Trophoblast cell (in vitro differentiated cells and primary cell): ENCODE data around the gene OAF.

Experiments
- DNase-seq, 2 donors: peaks; one replicate each; pipeline ENCODE4 v3.0.0-alpha.2; 2016
- H2AFZ ChIP-seq: 2 replicates; pipeline ENCODE4 v1.6.1; 2013; ENCODE audit warnings: low read length, moderate library complexity, mild to moderate bottlenecking; ENCODE audit not compliant: insufficient read depth, poor library complexity
- H2AK5ac ChIP-seq: 2 replicates; pipeline ENCODE4 v1.6.1; 2013; ENCODE audit warnings: mild to moderate bottlenecking, low read length
- H2BK120ac ChIP-seq: 2 replicates; pipeline ENCODE4 v1.6.1; 2013; ENCODE audit warnings: low read length, mild to moderate bottlenecking, moderate library complexity; ENCODE audit not compliant: insufficient read depth, poor library complexity
- H2BK12ac ChIP-seq: 2 replicates; pipeline ENCODE4 v1.6.1; 2013; ENCODE audit warnings: mild to moderate bottlenecking, low read length, moderate library complexity
- H2BK5ac ChIP-seq: 2 replicates; pipeline ENCODE4 v1.6.1; 2013; ENCODE audit warnings: low read length, low read depth, moderate library complexity, mild to moderate bottlenecking; ENCODE audit not compliant: poor library complexity
- H3K14ac ChIP-seq: 2 replicates; pipeline ENCODE4 v1.6.1; 2013; ENCODE audit warnings: mild to moderate bottlenecking, low read length
- H3K18ac ChIP-seq: 2 replicates; pipeline ENCODE4 v1.6.1; 2013; ENCODE audit warnings: mild to moderate bottlenecking, low read length
- H3K23ac ChIP-seq: 2 replicates; pipeline ENCODE4 v1.6.1; 2013; ENCODE audit warnings: low read length
- H3K27ac ChIP-seq: 2 replicates; pipeline ENCODE4 v1.5.1; 2013; ENCODE audit warnings: low read depth, mild to moderate bottlenecking, inconsistent platforms, low read length, moderate library complexity
- H3K27me3 ChIP-seq: 2 replicates; pipeline ENCODE4 v1.6.1; 2013; ENCODE audit warnings: inconsistent platforms, mild to moderate bottlenecking, low read length, moderate library complexity; ENCODE audit not compliant: insufficient read depth
- H3K36me3 ChIP-seq, 2 experiments: 1 replicate in 1 of 2; 2 replicates in 1 of 2; pipeline ENCODE4 v1.6.1; 2013; ENCODE audit warnings: low read length in 2 of 2, mild to moderate bottlenecking in 2 of 2, moderate library complexity in 1 of 2; ENCODE audit not compliant: insufficient read depth in 2 of 2, control insufficient read depth in 1 of 2
- H3K4ac ChIP-seq: 2 replicates; pipeline ENCODE4 v1.6.1; 2013; ENCODE audit warnings: low read depth, mild to moderate bottlenecking, low read length, moderate library complexity
- H3K4me1 ChIP-seq, 2 experiments: 1 replicate in 1 of 2; 2 replicates in 1 of 2; pipeline ENCODE4 v1.6.1; 2013; ENCODE audit warnings: low read length in 2 of 2, mild to moderate bottlenecking in 2 of 2, moderate library complexity in 1 of 2; ENCODE audit not compliant: insufficient read depth in 2 of 2, control insufficient read depth in 1 of 2
- H3K4me2 ChIP-seq: 2 replicates; pipeline ENCODE4 v1.6.1; 2013; ENCODE audit warnings: inconsistent platforms, mild to moderate bottlenecking, low read length, moderate library complexity
- H3K4me3 ChIP-seq: 2 replicates; pipeline ENCODE4 v1.5.1; 2013; ENCODE audit warnings: mild to moderate bottlenecking, low read depth, low read length, inconsistent platforms
- H3K79me1 ChIP-seq: one replicate; pipeline ENCODE4 v1.6.1; 2013; ENCODE audit warnings: low read length
- H3K79me2 ChIP-seq: 2 replicates; pipeline ENCODE4 v1.6.1; 2013; ENCODE audit warnings: low read length, mild to moderate bottlenecking; ENCODE audit not compliant: control insufficient read depth, insufficient read depth, poor library complexity
- H3K9ac ChIP-seq: 2 replicates; pipeline ENCODE4 v1.6.1; 2013; ENCODE audit warnings: mild to moderate bottlenecking, low read length
- H3K9me3 ChIP-seq: 2 replicates; pipeline ENCODE4 v1.6.1; 2013; ENCODE audit warnings: low read depth, mild to moderate bottlenecking, control low read depth, inconsistent platforms, low read length; ENCODE audit not compliant: insufficient read depth
- H4K12ac ChIP-seq: 2 replicates; pipeline ENCODE4 v1.6.1; 2013; ENCODE audit warnings: low read depth, mild to moderate bottlenecking, low read length, moderate library complexity
- H4K8ac ChIP-seq: 2 replicates; pipeline ENCODE4 v1.6.1; 2013; ENCODE audit warnings: low read depth, mild to moderate bottlenecking, low read length, moderate library complexity
- H4K91ac ChIP-seq: one replicate; pipeline ENCODE4 v1.6.1; 2013; ENCODE audit warnings: low read depth, mild to moderate bottlenecking, low read length, moderate library complexity
- whole genome bisulfite sequencing: extraction: QIAGEN DNeasy Blood & Tissue Kit; methylation state at CpG from one replicate; pipeline ENCODE4 v1.1.7; 2013; ENCODE audit warnings: missing lambda C conversion rate; ENCODE audit not compliant: insufficient read length, insufficient coverage; ENCODE audit errors: extremely low coverage; 5-methylcytosine and 5-hydroxymethylcytosine counted together

The OAF gene

DNA sequence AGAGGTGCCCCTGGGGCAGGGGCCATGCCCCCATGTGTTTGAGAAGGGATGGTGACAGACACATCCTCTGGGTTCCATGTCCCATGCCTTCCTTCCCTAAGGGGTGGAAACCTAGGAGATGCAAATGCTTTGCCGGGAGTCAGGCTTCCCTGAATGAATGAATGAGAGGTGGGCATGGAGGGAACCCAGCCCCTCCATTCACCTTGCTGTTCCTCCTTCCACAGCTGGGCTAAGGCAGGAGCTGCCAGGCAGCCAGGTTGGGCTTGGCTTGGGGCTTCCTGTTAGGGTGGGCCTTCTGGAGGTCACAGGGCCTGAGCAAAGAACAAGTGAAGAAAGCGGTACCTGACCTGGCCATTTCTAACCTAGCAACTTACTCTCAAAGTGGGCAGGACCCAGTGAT lies 30.0 kb downstream of the OAF start:
- Histone ChIP-seq H3K27ac (no peak overlapping the region), H3K79me1 (peaks cover under 1% of the 10 kb centered on the region), H2BK120ac (no peak overlapping the region), H3K9me3 (peaks cover 2% of the 10 kb centered on the region), H2BK5ac (no peak overlapping the region), H3K23ac (no peak overlapping the region), H3K4me2 (no peak overlapping the region), H3K4me3 (peak overlapping the region; percentile 21), H3K14ac (no peak overlapping the region), H4K12ac (no peak overlapping the region), H2AFZ (no peak overlapping the region), H4K8ac (no peak overlapping the region), H3K4me1 (peaks cover 5 to 6% of the 10 kb centered on the region in 2 experiments), H3K18ac (no peak overlapping the region), H2AK5ac (no peak overlapping the region), H3K9ac (no peak overlapping the region), H3K36me3 (no peaks in the 10 kb centered on the region), H3K4ac (no peak overlapping the region), H3K27me3 (peaks cover 17% of the 10 kb centered on the region), H2BK12ac (no peak overlapping the region), H3K79me2 (no peaks in the 10 kb centered on the region), H4K91ac (no peak overlapping the region)
- no CpG with 5 or more reads among the region's 2 CpGs for WGBS
- DNase-seq = no peak

GRCh38 chr11:120241277-120241676 lies 30.4 kb downstream of the OAF start:
- DNase-seq = no peak
- WGBS = no CpG with 5 or more reads among the region's 7 CpGs
- H3K23ac ChIP-seq = no peak overlapping the region
- H3K9me3 ChIP-seq = peaks cover 2% of the 10 kb centered on the region
- H4K12ac ChIP-seq = no peak overlapping the region
- H4K91ac ChIP-seq = no peak overlapping the region
- H3K36me3 ChIP-seq = no peaks in the 10 kb centered on the region
- H3K4me1 ChIP-seq = peaks cover 4% of the 10 kb centered on the region in 2 experiments
- no peak overlapping the region for H2BK12ac ChIP-seq
- H3K9ac ChIP-seq = no peak overlapping the region
- H2BK120ac ChIP-seq = no peak overlapping the region
- H3K27ac ChIP-seq = no peak overlapping the region
- H3K4me3 ChIP-seq = no peak overlapping the region
- no peak overlapping the region for H2BK5ac ChIP-seq
- H3K4me2 ChIP-seq = no peak overlapping the region
- no peak overlapping the region for H2AFZ ChIP-seq
- no peak overlapping the region for H4K8ac ChIP-seq
- H3K14ac ChIP-seq = no peak overlapping the region
- no peak overlapping the region for H3K4ac ChIP-seq
- no peak overlapping the region for H2AK5ac ChIP-seq
- H3K79me1 ChIP-seq = no peaks in the 10 kb centered on the region
- H3K79me2 ChIP-seq = no peaks in the 10 kb centered on the region
- H3K27me3 ChIP-seq = peaks cover 17% of the 10 kb centered on the region
- H3K18ac ChIP-seq = no peak overlapping the region

DNA sequence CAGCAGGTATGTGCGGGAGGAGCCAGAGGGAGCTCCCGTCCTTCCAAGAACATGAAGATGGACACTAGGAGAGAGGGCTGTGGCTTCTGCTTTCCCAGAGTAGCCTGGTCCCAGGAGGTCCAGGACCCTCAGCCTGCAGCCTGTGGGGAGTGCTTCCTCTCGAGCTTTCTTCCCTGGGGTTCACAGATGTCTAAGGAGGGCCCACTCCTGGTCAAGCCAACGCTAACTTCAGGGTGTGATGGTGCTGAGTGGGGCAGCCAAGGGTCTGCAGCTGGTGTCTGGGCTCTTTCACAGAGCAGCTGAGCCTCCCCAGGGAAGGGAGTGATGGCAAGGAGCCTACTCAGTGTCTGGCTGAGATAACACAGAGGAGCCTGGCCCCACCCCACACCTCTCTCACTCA lies 32.4 kb downstream of the OAF start:
- Histone ChIP-seq H3K4me3 (no peak overlapping the region), H3K9me3 (peaks cover 2% of the 10 kb centered on the region), H2AK5ac (no peak overlapping the region), H4K91ac (no peak overlapping the region), H3K79me2 (no peaks in the 10 kb centered on the region), H3K27ac (no peak overlapping the region), H4K12ac (no peak overlapping the region), H3K14ac (no peak overlapping the region), H3K23ac (no peak overlapping the region), H3K9ac (no peak overlapping the region), H3K79me1 (no peaks in the 10 kb centered on the region), H3K36me3 (no peaks in the 10 kb centered on the region), H2AFZ (no peak overlapping the region), H2BK120ac (no peak overlapping the region), H3K18ac (no peak overlapping the region), H2BK12ac (no peak overlapping the region), H3K4ac (no peak overlapping the region), H2BK5ac (no peak overlapping the region), H3K4me2 (no peak overlapping the region), H3K4me1 (peaks cover 4% of the 10 kb centered on the region in 2 experiments), H4K8ac (no peak overlapping the region), H3K27me3 (peaks cover 17% of the 10 kb centered on the region)
- WGBS = no CpG with 5 or more reads among the region's 4 CpGs
- DNase-seq = no peak

DNA sequence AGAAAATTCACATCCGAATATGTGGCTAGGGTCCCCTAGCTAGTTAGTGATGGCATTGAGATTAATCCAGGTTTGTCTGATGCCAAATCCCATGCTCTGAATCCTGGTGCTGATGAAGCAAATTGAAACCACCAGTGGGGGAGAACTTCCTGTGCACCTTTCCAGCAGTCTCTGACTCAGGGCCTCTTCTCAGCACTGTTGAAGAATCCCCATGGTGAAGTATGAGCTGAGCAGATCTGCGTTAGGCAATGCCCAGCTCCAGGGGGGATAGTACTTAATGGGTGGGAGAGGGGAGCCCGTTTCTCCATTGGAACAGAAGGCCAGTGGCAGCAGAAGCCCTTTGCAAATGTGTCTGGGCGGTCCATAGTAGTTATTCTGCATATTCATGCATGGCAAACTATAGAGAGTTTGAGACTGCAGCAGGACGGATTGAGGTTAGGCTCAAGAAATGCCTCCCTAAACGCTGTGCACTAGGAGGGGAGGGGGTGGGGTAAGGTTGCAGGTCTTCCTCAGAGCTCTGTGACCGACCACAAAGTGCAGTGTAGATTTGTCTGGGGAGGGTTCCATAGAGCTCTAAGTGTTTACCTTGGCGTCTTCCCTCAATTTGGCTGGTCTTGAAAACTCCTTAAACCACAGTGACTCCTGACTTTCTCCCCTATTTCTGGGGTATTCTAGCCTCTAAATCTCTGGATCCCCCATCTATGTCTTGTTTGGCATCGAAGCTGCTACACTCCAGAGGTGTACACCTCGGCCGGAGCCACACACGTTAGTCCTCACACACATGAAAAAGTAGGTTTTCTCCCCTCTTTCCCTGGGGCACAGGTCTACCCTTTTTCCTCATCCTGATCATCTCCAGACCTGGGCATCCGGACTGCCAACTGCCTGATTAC lies 33.9 kb downstream of the OAF start:
- Histone ChIP-seq H2AK5ac (no peak overlapping the region), H2AFZ (no peak overlapping the region), H3K27me3 (peaks cover 10% of the 10 kb centered on the region), H3K36me3 (no peaks in the 10 kb centered on the region), H3K9me3 (peaks cover 2% of the 10 kb centered on the region), H2BK120ac (no peak overlapping the region), H4K8ac (no peak overlapping the region), H4K12ac (no peak overlapping the region), H3K27ac (no peak overlapping the region), H3K14ac (no peak overlapping the region), H4K91ac (no peak overlapping the region), H3K4me2 (no peak overlapping the region), H3K4ac (no peak overlapping the region), H3K18ac (no peak overlapping the region), H3K9ac (no peak overlapping the region), H2BK12ac (no peak overlapping the region), H3K79me2 (no peaks in the 10 kb centered on the region), H3K23ac (no peak overlapping the region), H2BK5ac (no peak overlapping the region), H3K4me3 (no peak overlapping the region), H3K79me1 (no peaks in the 10 kb centered on the region), H3K4me1 (peaks cover 4 to 6% of the 10 kb centered on the region in 2 experiments)
- no CpG with 5 or more reads among the region's 13 CpGs for WGBS
- no peak for DNase-seq
